Stomach (tissue), 4 donors: ENCODE measurements around the gene LRRC37A3.
"Not testable (repeated sequence)": the region's sequence is repeated elsewhere in the genome, so short reads cannot be mapped to it uniquely, and the experiment has no call there.

Source experiments
- CTCF ChIP-seq, 7 experiments: fragments of 450-650 bp in 4 of 7; fragments of 200-600 bp in 3 of 7; sonication (generic) in 3 of 7; IDR thresholded peaks; one replicate each; pipeline ENCODE4 v1.5.1; 2016 to 2019; ENCODE audit warnings: antibody characterized with exemption in 7 of 7, control low read depth in 2 of 7, mild to moderate bottlenecking in 1 of 7
- EP300 ChIP-seq: sonication (generic); formaldehyde crosslinking; IDR thresholded peaks from one replicate; pipeline ENCODE4 v1.6.1; 2017; ENCODE audit warnings: antibody characterized with exemption
- POLR2A ChIP-seq, 4 donors: fragments of 450-650 bp; IDR thresholded peaks; one replicate each; pipeline ENCODE4 v1.6.1; 2016; ENCODE audit warnings: antibody characterized with exemption in 4 of 4, control low read depth in 2 of 4, mild to moderate bottlenecking in 1 of 4, moderate library complexity in 1 of 4
- POLR2AphosphoS5 ChIP-seq, 3 donors: sonication (generic); formaldehyde crosslinking; IDR thresholded peaks; one replicate each; pipeline ENCODE4 v1.6.1; 2016; ENCODE audit warnings: antibody characterized with exemption in 3 of 3

DNA sequence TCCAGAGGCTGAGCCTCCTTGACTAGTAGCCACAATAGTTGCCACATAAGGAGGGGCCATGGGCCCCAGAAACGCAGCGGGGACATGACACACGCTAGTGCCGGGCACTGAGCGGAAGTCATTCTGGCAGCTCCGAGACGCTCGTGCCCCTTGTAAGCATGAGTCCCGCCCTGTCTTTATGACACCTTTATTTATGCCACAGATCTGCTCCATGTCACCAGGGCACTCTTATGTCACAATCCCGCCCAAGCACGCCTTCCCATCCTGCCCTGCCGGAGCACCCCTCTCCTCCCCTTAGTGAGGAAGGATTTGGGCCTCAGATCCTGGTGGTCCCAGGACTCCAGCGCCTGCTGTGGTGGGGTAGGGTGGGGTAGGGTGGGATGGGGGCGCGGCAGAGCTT lies 22.1 kb downstream of the LRRC37A3 start:
- not testable (repeated sequence) for TF ChIP-seq EP300; CTCF (IDR thresholded peaks at IDR 0.05); POLR2A (IDR thresholded peaks at IDR 0.05); POLR2AphosphoS5 (IDR thresholded peaks at IDR 0.05)
